ENCODE results near the gene NUSAP1.

DNA sequence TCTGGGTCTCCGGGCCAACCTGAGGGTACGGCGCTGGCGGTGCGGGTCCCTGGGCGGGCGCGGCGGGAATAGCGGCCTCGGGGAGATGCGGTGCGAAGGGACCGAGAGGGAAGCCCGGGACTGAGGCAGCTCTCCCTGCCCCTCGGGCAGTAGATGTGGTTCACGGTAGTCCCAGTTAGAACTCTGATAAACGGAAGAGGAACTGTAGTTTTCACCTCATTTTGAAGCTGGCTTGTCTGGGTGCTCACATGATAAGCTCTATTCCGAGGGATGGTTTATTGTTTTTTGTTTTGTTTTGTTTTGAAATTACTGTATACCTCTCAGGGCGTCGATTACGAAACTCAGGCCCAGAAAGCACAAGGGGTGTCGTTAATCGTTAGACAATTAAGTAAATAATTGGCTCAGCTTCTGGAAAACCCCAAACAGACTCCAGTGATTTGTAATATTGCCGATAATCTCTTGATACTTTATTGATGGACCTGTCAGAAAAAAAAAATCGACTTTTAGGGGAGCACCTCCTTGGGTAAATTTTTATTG lies 413 bp downstream of the NUSAP1 start:
- TF ChIP-seq, protein P1, sequence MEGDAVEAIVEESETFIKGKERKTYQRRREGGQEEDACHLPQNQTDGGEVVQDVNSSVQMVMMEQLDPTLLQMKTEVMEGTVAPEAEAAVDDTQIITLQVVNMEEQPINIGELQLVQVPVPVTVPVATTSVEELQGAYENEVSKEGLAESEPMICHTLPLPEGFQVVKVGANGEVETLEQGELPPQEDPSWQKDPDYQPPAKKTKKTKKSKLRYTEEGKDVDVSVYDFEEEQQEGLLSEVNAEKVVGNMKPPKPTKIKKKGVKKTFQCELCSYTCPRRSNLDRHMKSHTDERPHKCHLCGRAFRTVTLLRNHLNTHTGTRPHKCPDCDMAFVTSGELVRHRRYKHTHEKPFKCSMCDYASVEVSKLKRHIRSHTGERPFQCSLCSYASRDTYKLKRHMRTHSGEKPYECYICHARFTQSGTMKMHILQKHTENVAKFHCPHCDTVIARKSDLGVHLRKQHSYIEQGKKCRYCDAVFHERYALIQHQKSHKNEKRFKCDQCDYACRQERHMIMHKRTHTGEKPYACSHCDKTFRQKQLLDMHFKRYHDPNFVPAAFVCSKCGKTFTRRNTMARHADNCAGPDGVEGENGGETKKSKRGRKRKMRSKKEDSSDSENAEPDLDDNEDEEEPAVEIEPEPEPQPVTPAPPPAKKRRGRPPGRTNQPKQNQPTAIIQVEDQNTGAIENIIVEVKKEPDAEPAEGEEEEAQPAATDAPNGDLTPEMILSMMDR (IDR thresholded peaks at IDR 0.05), result no peak
- TF ChIP-seq POLR2AphosphoS5 (IDR thresholded peaks at IDR 0.05), result no peak

Data from sigmoid colon (tissue), 4 donors.